Stimulated activated CD8-positive, alpha-beta memory T cell treated with anti-CD3 and anti-CD28 coated beads, Interleukin-4, amount 100 ng/mL, for 48 hours (primary cell): ENCODE results near the gene FIBIN.
"Not testable (repeated sequence)": the region's sequence is repeated elsewhere in the genome, so short reads cannot be mapped to it uniquely, and the experiment has no call there.

Experiments
- DNase-seq: peaks from one replicate; pipeline ENCODE4 v3.0.0-alpha.2; 2020

The FIBIN gene

DNA sequence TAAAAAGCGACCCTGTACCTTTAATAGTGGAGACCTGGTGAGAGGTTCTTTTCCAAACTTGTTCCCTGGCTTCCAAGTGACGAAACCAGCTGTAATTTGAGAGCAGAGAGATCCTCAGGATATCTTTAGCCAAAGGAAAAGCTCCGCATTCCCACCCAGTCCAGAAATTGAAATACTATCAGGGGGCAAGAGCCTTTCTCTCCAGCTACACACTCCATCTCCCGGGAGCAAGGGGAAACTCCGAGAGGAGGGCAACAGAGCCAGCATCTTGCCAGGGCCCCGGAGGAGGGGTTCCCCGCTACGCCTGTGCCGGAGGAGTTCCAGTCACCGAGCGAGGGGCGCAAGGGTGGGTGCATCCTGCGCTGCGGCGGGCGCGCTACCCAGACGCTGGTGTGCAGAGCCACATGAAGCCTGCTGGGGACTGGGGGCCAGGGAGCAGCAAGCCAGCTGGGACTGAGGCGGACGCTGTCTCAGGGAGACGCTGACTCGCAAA lies at the start of gene FIBIN:
TSS of gene FIBIN (plus strand) at position 148 of the 493 bp plus-strand sequence. CDS start 415 bp downstream, outside the sequence.
- DNase-seq, result no peak

DNA sequence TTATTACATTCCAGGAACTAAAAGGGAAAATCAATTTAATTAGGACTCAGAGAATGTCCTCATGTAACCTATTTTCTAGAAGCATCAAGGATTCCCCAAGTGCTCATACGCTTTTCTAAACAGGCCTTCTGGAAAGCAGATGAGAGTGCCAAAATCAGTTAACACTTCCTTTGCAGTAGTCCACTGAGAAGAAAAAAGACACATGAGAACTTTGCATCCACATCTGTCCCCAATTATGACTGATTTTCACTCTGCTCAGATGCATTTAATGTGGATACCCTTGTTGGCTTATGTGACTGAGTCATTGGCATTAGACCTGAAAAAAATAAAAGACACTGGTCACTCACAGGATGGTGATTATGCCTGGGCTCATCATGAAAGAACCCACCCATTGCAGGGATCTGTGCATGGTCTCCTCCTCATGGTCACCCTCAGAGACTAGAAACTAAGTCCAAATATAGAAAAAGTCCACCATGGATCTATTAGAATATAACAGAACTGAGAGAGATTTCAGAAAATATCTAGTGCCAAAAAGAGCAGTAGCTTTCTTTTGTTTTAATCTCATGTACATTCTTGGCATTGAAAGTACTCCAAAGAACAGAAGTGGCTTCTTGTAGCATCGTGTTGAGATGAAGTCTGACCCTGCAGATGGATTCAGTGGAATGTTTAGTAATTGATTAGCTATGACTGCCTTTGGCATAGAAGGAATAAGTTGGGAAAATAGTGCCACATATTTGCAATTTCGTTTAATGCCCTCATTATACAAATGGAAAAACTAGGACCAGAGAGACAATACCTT lies 48.8 kb upstream of the FIBIN start:
- no peak for DNase-seq

DNA sequence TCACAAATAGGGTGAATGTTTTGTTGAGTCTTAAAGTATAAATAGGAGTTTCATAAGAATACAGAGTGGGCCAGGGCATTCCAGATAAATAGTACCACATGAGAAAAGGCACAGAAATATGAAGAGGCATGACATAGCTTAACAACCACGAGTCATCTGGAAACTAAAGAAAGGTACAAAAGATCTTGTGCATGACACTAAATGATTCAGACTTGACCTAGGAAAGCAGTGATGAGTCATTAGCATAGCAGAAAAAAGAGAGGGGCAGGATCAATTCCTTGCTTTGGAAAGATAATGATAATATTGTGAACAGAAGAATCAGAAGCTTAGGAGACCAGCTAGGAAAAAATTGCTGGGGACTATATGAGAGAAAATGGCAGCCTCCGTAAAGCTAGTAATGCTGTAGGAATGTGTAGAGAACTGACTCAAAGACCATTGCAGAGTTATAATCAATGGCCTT lies 47.6 kb upstream of the FIBIN start:
- DNase-seq, result no peak

DNA sequence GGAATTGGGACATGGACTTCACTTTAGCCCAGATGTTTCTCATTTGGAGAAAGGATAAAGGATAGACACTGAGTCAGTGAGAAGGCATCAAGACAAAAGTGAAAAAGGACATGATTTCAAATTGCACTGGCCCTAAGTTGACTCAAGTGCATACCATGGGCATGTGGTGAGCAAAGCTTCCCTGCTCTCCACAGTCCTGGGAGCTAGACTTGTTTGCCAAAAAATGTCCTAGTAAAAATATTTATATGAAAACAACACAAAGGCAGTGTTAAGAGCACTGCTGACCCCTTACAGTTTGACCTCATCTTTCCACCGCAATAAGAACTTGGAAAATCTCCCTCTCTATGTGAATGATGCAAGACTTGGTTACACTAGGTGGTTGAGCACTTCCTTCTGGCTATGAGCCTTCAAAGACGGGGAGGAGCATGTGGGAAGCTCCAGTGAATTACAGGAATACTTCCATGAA lies 46.5 kb upstream of the FIBIN start:
- no peak for DNase-seq

DNA sequence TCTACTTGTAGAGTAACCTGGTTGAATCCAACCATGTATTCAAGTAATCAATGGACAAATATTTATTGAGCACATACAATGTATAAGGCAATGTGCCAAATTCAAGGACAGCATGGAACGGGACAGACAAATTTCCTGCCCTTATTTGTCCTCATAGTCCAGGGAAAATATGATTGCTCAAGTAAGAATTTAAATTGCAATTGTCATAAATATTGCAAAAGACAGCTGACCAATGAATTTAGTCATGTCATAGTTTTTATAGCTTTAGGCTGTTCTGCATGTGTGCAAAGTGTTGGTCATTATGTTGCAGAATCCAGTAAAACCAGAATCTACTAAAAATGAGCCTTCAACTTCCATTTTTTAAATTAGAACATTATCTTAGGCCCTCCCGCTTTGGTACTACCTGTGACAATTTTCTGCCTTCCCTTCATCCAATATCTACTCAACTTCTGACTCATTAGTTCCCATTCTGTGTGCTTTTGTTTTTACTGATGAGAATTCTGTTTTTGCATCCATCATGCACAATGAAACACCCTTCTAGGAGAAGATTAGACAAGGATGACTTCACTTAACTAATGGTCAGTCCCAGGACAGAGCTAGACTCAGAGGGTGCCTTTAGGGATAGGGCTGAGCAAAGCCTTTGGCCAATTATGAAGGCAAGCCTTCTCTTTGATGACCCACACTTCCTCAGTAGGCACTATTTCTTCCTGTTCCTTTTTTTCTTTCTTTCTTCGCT lies 45.8 kb upstream of the FIBIN start:
- DNase-seq, result no peak

DNA sequence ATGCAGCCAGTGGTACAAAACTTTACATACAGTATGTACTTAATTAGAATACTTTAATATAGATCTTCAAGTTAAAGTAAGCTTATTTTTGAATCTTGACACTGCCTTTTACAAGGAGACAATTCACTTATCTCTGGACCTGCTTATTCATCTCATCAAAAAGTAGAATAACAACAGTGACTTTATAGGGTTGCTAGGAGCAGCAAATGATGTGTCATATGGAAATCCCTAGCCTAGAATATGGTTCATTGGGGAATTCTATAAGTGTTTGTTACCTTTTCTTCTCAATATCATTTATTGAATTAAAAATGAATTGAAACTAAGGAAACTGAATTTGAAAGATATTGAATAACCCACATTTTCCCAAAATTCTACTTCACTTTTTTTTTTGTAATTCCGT lies 45.0 kb upstream of the FIBIN start:
- no peak for DNase-seq

DNA sequence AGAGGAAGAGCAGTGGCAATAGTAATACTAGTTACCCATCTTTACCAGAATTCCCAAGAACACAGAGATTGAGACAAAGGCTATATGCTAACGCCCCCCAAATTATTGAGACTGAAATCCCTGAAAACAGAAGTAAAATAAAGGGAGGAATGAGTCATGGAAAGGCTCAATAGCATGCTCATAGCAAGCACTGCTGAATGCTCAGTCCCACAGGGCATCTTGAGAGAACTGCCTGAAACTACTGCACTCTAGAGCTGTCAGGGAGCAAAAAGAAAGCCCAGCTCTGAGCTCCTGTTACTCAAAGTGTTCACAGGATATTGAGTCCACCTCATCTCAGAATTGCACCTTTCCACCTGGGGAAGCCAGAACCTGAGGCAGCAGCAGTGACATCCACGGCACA lies 44.1 kb upstream of the FIBIN start:
- DNase-seq, result no peak

DNA sequence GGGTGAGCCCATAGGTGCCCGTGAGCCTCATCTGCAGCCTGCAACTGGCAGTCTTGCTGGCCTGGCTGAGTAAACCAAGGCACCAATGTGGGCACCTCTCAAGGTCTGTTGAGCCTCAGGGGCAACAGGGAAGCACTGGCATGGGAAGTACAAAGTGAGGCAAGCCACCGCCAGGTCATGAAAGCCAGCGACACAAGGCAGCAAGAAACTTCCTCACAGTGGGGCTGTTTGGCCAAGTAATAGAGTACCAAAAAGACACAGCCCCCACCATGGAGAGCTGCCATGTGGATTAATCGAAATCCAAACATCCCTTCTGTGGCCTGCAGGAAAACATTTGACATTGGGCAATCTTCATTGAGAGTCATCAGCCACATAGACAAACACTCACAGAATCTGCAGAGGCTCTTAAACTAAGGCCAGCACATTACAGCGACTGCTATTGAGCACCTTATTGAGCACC lies 43.6 kb upstream of the FIBIN start:
- no peak for DNase-seq

DNA sequence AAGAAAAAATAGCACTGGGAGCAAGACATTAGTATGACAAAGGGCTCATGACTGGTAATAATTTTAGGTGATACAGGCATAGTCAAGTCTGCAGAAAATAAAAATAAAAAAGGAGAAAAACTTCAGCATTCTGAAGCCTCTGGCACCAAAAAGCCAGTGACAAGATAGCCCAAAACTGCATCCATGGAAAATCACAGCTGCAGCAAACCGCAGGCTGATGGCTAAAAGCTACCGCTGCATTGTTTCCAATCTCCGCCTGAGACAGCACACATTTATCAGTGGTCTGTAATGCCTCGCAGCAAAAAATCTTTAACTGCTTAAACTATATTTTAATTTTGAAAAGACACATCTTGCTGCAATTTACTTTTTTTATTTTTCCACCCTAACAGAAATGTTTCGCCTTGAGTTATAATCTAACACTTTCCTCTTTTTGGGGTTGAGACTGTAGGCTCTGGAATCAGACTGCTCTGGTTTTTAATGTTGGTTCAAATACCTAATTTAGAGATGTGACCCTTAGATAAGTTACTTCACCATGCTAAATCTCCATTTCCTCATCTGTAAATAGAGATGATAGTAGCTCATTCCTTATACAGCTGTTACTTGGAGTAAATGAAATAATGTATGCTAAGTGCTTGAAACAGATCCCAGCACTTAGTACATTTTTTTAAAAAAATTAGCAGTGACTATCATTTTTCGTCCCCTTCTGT lies 42.0 kb upstream of the FIBIN start:
- no peak for DNase-seq

DNA sequence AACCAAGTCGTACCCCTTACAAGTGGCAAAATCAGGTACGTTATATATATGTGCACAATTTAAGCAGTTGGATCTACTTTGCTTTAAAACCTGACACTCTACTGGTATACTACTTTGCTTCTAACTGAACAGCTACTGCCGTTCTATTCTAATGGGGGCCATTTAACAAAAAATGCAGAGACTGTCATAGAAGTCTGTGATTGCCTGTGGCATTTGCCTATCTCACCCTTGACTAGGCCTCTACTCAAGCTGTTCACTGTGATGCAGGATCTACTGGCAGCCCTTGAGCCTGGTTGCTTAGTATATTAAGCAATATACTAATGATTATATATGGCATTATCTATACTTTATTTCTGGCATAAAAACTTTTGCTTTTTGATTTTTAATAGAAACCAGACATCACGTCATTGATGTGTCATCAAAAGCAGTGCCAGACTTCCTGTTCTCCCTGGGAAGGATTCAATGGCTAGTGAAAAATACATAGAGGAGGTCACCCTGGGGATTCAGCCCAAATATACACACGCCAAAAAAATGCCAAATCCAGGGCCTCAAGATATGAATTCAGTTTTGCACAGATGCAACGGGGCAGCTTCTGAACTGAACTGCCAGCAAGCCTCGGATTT lies 40.0 kb upstream of the FIBIN start:
- DNase-seq, result no peak

DNA sequence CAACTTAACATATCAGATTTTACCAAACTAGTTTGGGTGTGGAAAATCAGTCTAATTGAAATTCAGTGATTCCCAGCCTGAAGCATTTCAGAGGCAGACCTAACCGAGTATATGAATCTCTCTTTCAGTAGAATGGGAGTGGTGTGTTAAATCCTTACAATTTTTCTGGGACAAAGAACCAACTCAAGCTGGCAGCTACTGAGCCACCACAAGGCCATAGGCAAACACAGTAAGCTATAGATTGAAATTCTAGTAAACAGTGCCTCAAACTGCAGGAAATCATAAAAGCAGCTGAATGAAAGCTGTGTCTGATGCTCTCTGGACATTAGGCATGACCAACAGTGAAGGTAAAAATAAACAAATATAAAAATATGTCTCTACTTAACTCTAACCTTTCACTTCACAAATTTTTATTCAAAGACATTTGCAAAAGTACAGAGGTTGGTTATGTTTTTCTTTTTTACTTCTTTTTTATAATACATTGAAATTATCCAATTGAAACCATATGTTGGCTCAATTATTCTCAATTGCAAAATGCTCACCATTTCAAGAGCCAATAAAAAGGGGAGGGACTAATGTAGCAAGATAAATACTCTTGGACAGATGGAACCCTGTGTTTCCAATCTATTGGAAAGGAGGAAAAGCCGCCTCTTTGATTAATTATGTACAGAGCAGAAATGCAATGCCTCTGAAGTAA lies 35.8 kb upstream of the FIBIN start:
- DNase-seq, result no peak

DNA sequence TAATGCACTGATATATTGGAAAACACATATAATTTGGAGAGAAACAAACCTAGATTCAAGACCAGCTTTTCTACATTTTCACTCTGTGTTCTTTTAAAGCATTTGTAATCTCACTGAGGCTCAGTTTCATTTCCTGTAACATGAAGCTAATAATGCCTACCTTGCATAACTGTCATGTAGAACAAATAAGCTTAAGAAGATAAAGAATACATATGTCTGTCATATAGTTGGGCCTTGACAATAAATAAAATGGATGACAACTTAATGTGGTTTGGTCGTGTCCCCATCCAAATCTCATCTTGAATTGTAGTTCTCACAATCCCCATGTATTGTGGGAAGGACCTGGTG lies 35.2 kb upstream of the FIBIN start:
- no peak for DNase-seq

DNA sequence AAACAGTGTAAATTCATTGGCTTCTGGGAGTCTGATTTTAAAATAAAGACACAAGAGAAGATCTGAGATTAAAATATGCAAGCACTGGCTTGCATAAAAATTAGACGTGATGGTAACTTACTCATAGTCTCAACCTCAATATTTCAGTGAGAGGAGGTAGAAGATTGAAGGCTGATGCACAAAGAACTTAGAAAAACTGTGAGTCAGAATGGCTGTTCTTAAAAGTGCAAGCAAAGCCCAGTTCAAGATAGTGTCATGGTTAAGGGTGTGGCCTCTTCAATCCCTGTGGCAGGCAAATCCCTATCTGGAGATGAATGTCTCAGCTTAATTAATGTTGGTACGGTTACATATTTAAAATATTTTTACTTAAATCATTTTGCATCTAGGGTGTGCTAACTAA lies 33.6 kb upstream of the FIBIN start:
- no peak for DNase-seq

DNA sequence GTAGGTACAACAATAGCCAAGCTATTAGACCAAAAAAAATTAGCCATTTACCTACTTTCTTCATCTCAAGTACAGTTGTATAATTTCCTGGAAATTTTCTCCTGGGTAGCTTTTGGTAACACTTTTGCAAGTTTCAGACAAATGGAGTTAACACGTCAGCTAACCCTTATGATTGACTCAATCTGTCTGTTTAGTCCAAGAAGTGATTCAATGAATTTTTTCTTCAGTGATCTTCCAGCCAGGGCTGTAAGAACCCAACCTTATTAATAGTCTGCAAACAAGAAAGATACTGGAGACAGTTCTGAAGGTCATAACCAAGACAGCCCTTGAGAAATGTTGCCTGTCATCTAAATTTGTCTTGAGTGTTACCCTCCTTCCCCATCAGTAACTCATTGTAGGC lies 30.1 kb upstream of the FIBIN start:
- no peak for DNase-seq

DNA sequence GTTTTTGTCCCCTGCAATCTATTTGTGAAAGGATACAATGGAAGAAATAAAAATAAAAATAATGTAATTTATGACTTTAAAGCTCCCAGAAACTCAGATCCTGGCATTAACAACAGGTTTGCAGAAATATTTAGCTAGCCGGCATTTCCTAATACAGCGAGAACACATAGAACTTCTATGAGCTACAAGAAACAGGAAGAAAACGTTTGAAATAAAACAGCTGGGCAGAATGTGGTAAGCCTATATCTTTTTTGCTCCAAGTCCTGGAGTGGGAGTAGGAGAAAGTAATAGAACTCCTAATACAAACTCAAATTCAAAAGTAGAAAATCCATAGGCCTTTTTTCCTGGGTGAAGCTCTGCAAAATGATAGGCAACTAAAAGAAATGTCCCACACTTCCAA lies 29.6 kb upstream of the FIBIN start:
- DNase-seq, result no peak

DNA sequence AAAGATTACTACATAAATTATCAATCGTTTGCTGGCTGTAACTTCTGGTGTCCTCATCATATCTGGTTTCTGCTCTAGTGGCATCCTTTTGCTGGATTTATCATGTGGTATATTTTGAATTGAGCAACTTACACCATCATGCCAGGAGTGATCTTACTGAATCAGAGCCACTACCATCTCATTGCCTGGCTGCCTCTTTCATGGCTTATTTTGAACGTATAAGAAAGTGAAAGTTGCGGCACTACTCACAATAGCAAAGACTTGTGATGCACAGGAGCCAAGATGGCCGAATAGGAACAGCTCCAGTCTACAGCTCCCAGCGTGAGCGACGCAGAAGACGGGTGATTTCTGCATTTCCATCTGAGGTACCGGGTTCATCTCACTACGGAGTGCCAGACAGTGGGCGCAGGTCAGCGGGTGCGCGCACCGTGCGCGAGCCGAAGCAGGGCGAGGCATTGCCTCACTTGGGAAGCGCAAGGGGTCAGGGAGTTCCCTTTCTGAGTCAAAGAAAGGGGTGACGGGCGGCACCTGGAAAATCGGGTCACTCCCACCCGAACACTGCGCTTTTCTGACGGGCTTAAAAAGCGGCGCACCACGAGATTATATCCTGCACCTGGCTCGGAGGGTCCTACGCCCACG lies 28.9 kb upstream of the FIBIN start:
- DNase-seq, result not testable (repeated sequence)

DNA sequence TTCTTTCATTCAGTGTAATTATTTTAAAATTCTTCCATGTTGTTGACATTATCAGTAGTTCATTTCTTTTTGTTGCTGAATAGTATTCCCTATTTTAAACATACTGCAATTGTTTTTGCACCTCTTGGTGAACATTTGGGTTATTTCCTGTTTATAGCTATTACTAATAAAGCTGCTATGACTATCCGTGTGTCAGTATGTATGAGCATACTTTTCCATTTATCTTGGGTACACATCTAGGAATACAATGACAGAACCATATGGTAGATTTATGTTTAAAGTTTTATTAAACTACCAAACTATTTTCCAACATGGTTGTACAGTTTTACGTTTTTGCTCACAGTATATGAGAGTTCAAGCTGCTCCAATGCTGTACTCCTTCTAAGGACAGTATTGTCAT lies 22.0 kb upstream of the FIBIN start:
- no peak for DNase-seq

DNA sequence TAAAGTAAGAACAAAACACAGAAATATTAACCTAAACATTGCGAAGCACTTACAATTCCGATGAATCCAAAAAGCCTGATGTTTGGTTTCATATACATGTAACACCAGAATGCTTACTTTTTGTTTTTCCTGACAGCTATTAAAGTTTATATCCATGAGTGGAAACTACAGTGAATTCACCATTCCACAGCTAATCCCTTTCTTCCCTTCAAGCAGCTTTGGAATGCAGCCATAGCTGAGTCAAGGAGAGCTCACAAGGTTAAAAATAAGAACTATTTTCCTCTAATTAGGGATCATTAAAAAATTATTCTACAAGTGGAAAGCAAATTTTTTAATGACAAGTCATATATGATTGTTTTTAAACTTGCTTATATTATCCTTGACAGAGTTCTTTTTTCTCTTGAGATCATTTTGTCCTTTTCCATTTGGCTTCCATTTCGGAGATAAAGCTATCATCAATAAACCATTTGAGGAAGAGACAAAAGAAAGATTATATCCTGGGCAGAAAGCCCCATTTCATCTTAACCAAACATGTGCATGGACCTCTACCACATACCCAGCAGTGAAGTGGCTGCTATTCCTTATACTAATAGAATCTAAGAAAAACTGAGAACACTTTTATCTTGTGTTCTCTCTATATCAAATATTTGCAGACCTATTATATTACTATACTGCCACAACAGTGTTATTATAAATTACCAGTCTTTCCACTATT lies 19.7 kb upstream of the FIBIN start:
- DNase-seq, result no peak

DNA sequence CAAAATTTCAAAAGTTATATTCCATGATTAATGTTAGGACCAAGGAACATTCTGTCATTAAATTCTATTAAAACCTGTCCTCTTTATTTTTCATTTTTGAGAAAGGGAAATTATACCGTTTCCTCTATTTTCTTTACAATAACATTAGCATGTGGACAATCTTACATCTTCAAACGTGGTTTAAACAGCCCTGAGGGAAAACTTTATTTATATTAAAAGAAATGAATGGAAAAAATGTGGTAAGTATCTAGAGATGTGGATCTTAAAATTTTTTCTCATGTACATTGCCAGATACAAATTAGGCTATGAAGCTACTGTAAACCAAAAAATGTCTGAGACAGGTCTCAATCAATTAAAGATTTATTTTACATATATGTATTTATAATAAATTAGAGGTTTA lies 18.9 kb upstream of the FIBIN start:
- DNase-seq, result no peak

DNA sequence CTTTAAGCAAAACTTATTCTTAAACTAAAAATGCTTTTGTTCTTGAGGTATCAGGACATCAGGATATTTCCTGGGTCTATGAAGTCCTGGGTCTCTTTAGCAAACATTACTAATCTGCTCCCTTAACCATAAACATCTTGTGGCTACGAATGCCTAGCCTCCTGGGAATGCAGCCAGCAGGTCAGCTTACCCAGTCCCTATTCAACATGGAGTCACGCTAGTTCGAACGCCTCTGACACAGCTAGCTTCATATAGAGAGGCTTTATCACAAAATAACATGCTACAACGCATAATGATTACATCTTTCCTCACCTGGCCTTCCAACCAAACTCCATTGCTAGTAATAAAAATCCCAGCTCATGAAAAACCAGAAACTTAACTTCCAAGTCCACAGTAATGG lies 17.5 kb upstream of the FIBIN start:
- DNase-seq, result no peak

DNA sequence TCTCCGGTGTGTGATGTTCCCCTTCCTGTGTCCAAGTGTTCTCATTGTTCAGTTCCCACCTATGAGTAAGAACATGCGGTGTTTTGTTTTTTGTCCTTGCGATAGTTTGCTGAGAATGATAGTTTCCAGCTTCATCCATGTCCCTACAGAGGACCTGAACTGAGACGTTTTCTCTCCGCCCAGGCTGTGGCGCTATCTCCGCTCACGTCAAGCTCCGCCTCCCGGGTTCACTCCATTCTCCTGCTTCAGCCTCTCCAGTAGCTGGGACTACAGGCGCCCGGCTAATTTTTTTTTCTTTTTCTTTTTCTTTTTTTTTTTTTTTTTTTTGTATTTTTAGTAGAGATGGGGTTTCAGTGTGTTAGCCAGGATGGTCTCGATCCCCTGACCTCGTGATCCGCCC lies 16.7 kb upstream of the FIBIN start:
- not testable (repeated sequence) for DNase-seq
